Middle frontal gyrus (tissue), 1 donor: ENCODE measurements around the gene POLR1F.
"Not testable (repeated sequence)": the region's sequence is repeated elsewhere in the genome, so short reads cannot be mapped to it uniquely, and the experiment has no call there.

ENCODE experiments used
- DNase-seq: peaks from one replicate; pipeline ENCODE4 v3.0.0-alpha.2; 2015; ENCODE audit warnings: low spot score; ENCODE audit errors: extremely low spot score

The POLR1F gene, protein sequence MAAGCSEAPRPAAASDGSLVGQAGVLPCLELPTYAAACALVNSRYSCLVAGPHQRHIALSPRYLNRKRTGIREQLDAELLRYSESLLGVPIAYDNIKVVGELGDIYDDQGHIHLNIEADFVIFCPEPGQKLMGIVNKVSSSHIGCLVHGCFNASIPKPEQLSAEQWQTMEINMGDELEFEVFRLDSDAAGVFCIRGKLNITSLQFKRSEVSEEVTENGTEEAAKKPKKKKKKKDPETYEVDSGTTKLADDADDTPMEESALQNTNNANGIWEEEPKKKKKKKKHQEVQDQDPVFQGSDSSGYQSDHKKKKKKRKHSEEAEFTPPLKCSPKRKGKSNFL

DNA sequence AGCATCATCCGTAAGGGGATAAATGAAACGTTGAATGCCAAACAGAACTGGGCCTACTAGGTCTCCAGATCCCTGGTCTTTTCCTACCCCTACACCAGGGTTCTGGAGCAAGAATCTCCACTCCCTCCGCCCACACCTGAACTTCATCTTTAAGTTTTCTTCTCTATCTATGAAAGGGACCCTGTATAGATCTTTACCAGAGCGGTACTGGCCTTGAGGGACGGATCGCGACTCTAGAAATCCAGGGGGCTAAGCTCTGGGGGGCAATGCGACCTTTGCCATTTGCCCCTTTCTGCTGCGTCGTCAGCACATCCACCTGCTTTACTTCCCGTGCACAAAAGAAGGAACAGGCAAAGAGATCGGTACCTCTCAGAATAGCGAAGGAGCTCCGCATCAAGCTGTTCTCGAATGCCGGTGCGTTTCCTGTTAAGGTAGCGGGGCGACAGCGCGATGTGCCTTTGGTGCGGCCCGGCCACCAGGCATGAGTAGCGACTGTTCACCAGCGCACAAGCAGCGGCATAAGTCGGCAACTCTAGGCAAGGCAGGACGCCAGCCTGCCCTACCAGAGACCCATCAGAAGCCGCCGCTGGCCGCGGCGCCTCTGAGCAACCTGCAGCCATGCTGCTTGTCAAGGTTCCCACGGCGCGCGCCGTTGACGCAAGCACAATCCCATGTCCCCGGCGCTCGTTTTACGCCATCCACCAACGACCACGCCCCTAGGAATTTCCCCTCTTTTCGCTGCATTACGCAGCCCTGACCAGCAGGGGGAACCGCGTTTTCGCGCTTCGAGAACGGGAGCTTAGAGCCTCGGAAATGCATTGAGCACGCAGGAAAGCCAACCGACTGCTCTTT, at the start of gene POLR1F:
Gene POLR1F (minus strand): TSS at position 641 of the 852 bp plus-strand sequence. CDS start 21 bp downstream, at position 620.
- DNase-seq: peak; percentile 98

DNA sequence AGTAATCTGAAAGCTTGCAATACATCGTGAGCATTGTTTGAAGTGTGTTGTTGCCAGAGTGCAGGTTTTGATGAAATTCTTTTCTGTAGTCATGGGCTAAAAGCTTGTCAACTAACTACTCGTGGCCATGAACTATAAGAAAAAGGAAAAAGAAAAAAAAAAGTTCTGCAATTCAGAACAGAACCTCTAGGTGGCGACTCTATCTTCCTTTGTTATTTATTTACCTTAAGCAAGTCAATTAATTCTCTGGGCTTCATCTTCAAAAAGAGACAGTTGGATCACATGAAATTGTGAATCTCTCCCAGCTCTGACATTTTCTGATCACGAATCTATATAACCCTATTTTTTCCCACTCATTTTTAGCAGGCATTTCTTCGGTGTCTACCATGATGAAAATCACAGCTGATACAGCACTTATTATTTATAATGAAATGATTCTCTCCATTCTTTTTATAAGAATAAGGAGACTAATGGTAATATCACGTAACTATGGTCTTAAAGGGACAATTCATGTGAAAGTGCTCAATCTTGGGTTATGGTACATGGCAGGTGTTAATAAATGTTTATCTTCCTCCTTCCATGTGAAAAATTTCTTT, 45.8 kb upstream of the POLR1F start:
- DNase-seq: no peak

DNA sequence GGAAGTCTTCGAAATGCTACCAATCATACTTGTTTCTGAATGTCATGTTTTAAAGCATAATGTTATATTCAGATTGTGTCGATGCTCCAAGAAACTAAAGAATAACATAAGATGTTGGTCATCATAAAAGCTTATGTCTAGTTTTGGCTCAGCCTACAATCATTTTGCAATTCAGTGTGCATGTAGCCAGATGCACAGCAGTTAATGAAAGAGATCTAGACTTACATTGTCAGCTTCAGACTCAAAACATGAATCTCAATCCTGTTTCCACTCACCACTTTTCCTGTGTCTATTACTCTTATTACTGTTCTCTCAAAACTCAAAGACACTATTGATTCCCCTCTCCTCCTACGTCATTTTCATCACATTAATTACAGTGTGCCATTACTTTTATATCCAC, 43.2 kb upstream of the POLR1F start:
- DNase-seq: no peak

DNA sequence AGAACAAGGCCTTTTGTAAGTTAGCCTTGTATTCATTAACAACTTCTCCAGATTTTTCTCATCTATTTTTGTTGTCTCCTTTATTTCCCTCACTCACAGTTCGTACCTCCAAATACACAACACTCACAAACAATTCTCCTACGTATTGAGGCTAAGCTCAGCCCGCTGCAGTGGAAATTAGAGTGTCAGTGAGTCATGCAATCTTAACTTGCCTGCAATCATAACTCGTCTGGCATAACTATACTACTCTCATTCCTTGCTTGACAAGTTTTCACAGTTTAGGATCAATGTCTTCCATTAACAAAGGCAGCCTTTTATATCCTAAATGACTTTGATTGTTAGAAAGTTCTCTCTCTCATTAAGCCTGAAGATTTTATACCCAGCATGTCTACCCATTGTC, 40.8 kb upstream of the POLR1F start:
- no peak for DNase-seq

DNA sequence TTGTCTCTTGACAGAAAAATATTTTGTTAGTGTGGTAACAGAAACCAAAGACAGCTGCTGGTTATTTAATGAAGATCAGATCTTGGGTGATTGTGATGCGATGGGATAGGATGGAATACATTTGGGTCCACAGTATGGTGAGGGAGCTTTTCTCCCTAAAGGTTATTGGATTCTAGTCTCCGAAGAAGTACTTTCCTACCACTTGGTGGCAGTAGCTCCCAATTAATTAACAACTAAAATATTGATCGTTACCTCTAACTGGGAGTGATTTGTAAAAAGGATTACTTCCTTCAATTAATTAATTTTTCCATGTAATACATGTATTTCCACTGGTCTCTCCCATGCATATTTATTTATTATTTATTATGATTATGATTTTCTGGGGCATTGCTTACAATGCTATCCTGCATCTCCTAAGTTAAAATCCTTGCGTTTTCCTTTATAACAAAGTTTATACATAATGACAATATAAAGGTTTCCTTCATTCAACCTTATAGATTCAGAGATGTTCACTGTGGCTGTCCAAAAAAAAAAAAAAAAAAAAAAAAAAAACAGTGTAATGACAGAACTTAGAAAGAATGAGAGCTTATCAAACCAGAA, 39.0 kb upstream of the POLR1F start:
- DNase-seq: no peak

DNA sequence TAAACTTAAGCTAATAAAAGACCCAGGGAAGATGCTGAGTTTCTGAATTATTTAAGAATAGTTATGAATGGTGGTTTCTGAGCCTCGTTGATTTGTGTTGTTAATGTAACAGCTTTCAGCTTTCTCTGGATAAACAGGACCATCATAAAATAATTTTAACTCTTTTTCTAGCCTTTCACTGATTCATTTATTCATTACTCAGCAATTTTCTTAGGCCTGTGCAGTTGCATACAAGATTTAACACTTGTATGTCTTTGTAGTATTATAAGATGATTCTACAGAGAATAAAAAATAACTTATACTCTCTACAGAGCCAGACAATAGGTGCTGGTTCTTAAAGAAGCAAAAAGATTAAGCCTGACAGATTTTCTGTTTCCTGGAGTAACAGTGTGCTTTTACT, 35.2 kb upstream of the POLR1F start:
- DNase-seq: no peak

DNA sequence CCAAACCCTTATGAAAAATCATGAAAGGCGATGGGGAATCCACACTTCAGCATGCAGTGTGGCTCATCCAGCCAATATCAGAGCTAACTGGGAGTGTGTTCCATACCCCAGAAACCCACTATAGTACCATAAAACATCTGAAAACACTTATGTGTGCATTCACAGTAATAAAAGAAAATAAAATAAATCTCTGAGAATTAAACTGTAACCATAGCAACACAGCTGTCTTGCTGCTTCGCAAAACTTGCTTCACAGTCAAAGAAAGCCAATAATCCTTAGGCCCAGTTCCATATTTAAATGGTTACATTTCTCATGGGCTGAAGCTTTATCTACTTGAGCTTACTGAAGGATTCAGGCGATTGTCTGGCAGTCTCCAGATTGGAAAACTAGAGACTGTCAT, 19.9 kb upstream of the POLR1F start:
- DNase-seq: no peak

DNA sequence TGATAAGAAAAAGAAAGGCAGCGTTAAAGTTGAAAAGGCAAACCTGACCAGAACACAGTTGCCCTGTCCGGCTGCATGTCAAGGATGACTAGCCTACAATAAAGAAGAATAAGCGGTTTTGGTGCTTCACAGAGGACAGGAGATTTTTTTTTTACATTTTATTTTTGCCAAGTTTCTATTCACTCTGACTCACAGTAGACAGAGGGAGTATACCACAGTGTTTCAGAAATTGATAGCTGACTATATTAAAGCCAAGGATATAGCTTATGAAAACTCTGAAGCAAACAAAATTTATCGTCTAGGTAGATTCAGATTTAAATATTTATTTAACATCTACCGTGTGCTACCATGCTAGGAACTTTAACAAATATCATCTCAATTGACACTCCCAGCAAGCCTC, 16.9 kb upstream of the POLR1F start:
- no peak for DNase-seq

DNA sequence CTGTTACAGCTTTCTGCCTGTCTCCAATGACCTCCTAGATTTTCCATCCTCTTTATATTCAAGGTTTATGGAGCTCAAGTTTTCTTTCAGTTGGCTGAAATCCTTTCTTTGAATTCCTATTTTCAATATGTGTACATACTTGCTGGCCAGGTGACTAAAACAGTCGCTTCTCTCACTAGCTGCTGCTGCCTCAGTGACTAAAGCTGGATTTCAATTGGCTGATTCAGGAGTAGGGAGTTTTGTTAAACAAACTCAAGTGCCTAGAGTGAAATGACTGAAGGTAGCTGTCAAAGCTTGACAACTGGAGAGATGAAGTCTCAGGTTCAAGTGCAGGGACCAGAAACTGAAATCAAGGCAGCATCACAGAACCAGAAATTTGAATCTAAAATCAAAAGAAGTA, 6.7 kb upstream of the POLR1F start:
- DNase-seq: no peak

DNA sequence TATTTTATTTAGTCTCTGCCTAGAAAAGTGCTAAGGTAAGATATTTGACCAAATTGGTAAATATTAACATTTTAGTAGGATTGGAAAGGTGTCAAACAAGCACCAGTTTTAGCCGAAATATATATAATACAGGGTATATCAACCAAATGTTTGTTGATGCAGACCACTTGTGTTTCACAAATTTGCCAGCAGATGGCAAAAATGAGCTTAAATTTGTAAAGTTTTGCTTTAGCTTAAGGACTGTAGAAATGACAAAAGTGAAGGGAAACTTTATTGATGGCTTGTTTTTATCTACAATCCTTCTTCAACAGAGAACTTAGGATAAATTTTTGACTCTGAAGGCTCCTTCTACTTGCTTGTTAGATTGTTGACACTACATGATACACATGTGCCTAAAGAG, 4.8 kb upstream of the POLR1F start:
- no peak for DNase-seq

DNA sequence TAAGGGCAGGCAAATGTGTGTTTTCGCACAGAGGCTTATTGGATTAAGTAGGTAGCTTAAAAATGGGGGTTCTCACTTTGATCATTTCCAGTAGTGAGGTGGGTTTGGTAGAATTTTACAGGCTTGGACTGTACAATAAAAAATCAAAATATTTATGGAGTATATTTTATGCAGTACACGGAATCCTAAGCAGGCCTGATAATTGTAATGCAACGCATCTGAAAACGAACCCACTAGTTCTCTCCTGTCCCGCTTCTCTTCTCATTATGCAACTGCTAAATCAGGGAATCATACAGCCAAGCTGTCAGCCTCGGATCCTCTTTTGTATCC, 377 bp upstream of the POLR1F start:
- DNase-seq: no peak

DNA sequence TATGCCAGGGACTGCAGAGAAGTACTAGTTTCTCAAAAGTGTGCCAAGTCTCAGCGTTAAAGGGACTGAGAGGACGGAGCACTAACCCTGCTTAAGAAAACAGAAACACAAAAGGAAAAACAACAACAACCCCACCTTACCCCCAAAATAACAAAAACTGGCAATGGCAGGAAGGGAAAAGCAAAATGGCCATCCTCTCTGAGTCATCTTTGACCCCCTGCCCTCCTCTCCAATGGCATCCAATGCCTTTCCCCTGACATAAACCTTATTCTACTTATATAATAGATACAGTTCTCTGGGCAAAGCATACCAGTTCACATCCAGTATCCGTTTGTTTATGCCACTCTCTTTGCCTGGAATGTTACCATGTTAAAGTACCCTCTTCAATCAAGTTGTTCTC, 1.6 kb downstream of the POLR1F start:
- DNase-seq: no peak

DNA sequence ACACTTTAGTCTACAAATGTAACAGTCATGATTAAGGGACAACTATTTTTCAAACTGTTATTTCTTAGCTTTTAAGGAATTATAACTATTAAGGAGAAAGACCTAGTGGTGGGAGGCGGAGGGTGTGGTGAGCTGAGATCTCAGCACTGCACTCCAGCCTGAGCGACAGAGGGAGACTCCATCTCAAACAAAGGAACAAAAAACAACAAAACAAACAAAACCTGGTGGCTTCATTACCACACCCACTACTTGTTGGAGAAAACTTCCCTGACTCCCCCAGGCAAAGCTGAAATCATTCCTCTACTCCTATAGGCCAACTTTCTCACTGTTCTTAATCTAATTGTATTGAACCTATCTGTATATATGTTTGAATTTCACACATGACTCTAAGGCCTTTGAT, 3.2 kb downstream of the POLR1F start:
- DNase-seq: no peak

DNA sequence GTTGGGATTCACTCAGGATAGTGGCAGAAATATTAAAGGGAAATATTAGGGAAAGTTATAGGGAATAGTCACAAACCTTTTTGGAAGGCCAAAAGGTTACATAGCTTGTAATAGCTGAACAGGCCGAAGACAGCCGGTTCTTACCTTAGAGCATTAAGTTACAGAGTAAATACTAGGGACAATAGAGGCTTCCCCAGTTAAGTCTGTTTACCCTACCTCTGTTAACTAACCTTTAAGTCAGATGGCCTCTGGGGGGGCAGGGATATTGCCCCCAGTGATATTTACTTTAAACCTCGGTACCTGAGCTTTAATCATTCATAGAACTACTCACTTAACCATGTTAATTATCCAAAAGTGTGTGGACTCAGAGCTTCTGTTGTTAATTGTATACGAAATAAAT, 7.4 kb downstream of the POLR1F start:
- DNase-seq: no peak

DNA sequence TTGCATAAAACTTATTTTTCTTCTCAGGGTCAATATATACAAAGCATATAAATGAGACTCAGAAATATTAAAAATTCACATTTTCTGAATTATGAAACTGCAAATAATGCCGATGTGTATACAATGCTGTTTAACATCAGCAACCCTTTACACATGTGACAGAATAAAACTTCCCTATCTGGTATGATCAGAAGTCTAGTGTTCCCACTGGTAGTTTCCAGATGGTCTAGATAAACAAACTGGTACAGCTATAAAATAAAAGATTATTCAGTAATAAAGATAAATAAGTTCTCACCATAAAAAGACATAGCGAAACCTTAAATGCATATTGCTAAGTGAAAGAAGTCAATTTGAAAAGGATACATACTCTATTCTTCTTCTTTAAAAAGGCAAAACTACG, 7.9 kb downstream of the POLR1F start:
- DNase-seq: no peak

DNA sequence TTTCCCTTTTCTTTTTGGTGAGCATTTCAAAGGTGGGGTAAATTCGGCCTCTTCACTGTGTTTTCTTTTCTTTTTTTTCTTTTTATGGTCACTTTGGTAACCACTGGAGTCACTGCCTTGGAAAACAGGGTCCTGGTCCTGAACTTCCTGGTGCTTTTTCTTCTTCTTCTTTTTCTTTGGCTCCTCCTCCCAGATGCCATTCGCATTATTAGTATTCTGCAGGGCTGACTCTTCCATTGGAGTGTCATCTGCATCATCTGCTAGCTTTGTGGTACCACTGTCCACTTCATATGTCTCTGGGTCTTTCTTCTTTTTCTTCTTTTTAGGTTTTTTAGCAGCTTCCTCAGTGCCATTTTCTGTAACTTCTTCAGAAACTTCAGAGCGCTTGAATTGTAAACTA, 10.5 kb downstream of the POLR1F start:
- DNase-seq: no peak

DNA sequence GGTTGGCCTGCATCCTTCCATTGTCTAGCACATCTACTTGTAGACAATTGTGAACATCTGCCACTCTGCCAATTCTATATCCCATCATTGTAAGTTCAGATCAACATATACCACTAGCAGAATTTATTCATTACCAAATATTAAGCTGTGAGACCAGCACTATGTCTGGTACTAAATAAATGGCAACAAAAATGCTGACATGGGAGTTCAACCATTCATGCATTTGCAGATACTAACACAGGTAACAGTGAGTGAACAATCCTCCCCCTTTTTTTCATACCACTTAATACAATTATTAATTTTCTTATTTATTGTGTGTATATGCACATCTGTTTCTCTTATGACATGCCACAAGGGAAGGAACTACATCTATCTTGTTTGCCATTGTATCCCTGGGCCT, 11.9 kb downstream of the POLR1F start:
- DNase-seq: no peak

DNA sequence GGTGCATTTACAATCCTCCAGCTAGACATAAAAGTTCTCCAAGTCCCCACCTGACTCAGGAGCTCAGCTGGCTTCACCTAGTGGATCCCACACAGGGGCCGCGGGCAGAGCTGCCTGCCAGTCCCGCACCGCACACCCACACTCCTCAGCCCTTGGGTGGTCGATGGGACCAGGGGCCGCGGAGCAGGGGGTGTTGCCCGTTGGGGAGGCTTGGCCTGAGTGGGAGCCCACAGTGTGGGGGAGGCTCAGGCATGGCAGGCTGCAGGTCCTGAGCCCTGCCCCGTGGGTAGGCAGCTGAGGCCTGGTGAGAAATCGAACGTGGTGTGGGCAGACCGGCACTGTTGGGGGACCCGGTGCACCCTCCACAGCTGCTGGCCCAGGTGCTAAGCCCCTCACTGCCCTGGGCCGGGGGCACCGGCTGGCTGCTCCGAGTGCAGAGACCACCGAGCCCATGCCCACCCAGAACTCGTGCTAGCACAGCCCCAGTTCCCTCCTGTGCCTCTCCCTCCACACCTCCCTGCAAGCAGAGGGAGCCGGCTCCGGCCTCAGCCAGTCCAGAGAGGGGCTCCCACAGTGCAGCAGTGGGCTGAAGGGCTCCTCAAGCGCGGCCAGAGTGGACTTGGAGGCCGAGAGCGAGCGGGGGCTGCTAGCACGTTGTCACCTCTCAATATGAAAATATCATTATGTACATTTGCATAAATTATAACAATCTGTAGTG, 16.6 kb downstream of the POLR1F start:
- DNase-seq: no peak

DNA sequence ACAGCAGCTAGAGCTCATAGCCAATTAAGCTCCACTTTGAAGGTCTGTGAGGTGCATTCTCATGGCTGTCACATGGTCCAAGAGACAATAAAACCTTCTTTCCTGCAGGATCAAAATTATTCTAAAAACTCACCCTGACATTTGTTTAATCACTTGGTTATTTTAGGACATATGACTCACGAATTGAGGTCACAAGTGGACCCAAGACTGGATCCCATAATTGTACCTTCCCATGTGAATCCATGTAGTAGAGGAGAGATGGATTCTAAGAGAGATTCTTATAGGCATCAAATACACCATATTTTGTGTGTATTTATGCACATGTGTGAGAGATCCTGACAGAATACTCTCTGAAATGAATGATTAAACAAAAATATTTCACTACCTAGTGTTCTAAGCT, 18.1 kb downstream of the POLR1F start:
- DNase-seq: no peak

DNA sequence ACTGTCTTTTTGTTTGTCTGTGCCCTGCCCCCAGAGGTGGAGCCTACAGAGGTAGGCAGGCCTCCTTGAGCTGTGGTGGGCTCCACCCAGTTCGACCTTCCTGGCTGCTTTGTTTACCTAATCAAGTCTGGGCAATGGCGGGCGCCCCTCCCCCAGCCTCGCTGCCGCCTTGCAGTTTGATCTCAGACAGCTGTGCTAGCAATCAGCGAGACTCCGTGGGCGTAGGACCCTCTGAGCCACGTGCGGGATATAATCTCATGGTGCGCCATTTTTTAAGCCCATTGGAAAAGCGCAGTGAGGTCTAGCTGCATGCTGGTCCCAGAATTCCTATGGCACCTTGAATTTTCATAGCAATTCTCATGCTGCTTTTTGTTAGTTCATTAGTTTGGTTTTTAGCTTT, 19.7 kb downstream of the POLR1F start:
- not testable (repeated sequence) for DNase-seq

DNA sequence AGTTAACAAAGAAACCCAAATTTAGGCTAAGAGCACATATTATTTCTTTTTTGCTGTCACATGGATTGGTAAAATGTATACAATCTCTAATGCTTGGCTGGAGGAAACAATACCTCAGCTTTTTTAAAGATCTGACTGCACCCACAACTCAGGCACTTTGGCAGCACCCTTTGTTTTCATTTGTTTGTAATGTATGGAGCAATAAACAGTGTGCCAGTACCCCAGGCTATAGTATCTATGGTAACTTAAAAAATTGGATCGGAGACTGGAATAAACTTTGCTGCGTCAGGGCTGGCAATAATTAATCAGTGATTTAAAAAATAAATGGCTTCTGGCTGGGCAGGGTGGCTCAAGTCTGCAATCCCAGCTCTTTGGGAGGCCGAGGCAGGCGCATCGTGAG, 27.2 kb downstream of the POLR1F start:
- DNase-seq: no peak

DNA sequence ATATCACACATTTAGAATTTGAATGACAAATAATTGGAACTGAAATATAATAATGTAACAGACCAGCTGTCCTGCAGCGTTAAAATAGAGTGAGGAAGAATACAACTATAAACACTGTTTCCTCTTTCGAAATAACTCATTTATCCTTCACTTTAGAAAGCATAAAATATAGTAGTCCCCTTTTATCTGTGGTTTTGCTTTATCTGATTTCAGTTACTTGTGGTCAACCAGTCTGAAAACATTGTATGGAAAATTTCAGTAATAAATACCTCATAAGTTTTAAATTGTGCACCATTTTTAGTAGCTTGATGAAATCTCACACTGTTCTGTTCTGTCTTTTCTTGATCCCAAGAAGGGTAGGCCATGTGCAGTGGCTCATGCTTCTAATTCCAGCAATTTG, 31.7 kb downstream of the POLR1F start:
- DNase-seq: no peak
